IPS-18c (cell line): Measurements from ENCODE around the gene GRID2.
A peak's percentile ranks its signal among the peaks of the same experiment; 100 is the strongest.
"Not testable (repeated sequence)": the region's sequence is repeated elsewhere in the genome, so short reads cannot be mapped to it uniquely, and the experiment has no call there.

Experiments used
- H3K4me3 ChIP-seq: 2 replicates; pipeline ENCODE4 v1.7.0; 2013; ENCODE audit warnings: low read depth, mild to moderate bottlenecking, low read length, moderate library complexity; ENCODE audit not compliant: insufficient read depth
- H3K9me3 ChIP-seq: one replicate; pipeline ENCODE4 v1.6.1; 2013; ENCODE audit warnings: mild to moderate bottlenecking, low read length, moderate library complexity; ENCODE audit not compliant: control insufficient read depth, insufficient read depth

GRID2 gene

DNA sequence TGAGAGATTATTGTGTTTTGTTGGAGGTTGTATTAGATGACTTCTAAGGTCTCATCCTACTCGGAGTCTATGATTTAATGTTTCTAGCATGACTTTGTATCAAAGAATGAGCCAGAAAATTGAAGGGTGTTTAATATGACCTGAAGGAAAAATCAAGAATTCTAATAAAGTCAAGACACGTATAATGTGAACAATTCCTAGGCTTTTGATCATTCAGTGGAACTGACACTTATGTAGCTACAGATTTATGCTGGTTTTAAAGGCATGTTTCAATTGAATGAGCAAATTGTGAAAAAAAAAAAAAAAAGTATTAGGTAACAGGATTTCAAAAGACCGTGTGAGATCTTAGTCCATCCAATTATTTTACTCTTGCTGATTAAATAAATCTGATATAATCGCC lies 64.9 kb downstream of the GRID2 start:
- Histone ChIP-seq H3K9me3 (no peaks in the 10 kb centered on the region), H3K4me3 (no peak overlapping the region)

GRCh38 chr4:92381616-92382015 lies 77.8 kb downstream of the GRID2 start:
- no peaks in the 10 kb centered on the region for H3K9me3 ChIP-seq
- H3K4me3 ChIP-seq = no peak overlapping the region

DNA sequence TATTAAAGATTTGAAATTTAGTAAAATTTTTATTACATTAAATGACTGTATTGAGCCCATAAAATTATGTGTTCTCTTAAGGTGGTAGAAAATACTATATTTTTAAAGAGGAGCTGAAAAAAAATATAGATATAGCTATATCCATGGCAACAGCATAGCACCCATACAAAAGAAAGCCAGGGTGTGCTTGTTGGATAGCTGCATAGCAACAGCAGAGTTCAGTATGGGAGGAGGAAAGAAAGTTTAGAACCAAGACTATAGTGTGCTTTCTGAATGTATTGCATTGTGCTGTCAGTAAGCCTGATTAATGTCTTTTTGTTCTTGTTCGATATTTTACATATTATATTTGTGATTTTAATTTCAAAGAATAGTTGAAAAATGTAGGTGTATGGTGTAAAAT lies 78.4 kb downstream of the GRID2 start:
- no peak overlapping the region for H3K4me3 ChIP-seq
- H3K9me3 ChIP-seq = no peaks in the 10 kb centered on the region

DNA sequence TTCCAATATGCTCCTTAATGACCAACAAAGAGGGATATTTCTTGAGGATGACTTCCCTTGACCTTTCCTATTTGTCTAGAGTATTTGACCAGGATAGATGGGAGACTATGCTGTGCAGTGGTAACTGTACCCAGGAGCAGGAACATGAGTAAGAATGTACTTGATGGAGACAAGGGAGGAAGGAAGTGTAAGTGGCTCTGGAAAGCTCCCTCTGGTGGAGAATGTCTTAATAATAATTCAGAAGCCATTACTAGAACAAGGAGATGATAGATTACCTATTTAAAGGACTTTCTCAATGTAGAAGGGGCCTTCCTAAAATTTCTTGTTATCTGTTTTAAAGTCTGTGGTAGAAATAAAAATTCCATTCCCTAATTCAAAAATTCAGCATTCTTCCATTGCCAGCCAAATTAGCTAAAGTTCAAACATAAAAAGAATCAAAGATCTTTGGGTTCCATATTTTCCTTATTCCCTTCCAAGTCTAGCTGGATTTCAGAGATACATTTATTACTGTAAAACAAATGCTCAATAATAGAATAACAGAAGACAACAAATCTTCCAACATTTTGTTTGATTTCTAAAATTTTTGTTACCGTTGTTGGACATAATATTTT lies 83.8 kb downstream of the GRID2 start:
- no peaks in the 10 kb centered on the region for H3K9me3 ChIP-seq
- no peak overlapping the region for H3K4me3 ChIP-seq

GRCh38 chr4:92399032-92399431 lies 95.3 kb downstream of the GRID2 start:
- no peak overlapping the region for H3K4me3 ChIP-seq

GRCh38 chr4:92403525-92403924 lies 99.8 kb downstream of the GRID2 start:
- H3K9me3 ChIP-seq = not testable (repeated sequence)

More at GRCh38 chr4:92399032-92399431, 95.3 kb downstream of the GRID2 start:
- no peaks in the 10 kb centered on the region for H3K9me3 ChIP-seq

DNA sequence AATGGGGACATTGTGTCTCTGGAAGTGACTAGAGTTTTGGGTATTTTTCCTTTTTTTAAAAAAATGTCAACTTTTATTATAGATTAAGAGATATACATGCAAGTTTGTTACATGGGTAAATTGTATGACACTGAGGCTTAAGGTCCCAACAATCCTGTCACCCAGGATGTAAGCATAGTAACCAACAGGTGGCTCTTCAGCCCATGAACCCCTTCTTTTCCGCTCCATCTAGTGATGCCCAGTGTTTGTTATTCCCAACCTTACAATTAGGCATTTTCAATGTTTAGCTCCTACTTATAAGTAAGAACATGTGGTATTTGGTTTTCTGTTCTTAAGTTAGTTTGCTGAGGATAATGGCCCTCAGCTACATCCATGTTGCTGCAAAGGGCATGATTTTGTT lies 102.7 kb downstream of the GRID2 start:
- H3K9me3 ChIP-seq = no peaks in the 10 kb centered on the region
- no peak overlapping the region for H3K4me3 ChIP-seq

More at GRCh38 chr4:92403525-92403924, 99.8 kb downstream of the GRID2 start:
- not testable (repeated sequence) for H3K4me3 ChIP-seq

GRCh38 chr4:92421920-92422319 lies 118.2 kb downstream of the GRID2 start:
- H3K9me3 ChIP-seq = no peaks in the 10 kb centered on the region
- no peak overlapping the region for H3K4me3 ChIP-seq

DNA sequence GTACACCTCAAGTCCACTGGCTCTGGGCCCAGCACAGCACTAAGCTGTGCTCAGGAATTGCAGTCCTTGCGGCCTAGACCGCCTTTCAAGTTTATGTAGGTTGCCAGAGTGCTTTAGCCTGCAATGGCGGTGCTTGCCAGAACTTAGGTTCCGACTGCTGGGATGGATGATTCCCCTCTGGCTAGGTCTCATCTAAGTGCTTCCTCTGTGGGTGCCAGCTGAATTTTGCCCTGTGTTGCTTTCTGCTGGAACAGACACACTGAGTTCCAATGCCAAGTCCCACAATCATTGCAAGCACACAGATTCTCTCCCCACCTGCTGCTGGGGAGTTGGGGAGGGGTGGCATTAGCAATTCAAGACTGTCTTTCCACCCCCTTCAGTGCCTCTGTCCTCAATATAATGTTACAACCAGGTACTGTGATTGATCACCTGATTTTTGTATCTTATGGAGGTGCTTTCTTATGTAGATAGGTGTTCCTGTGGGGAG lies 129.5 kb downstream of the GRID2 start:
- Histone ChIP-seq H3K9me3 (no peaks in the 10 kb centered on the region), H3K4me3 (no peak overlapping the region)

DNA sequence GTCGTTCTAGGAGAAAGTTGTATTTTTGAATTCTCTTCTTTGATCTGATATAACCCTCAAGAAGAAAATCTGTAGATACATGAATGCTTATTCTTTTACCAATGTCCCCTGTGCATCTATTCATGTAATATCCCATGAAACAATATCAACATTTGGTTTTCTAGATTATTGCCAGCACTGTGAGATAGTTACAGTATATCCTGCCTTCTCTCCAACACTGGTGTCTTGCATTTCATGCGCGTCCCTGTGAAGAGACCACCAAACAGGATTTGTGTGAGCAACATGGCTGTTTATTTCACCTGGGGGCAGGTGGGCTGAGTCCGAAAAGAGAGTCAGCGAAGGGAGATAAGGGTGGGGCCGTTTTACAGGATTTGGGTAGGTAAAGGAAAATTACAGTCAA lies 135.0 kb downstream of the GRID2 start:
- H3K4me3 ChIP-seq, H3K9me3 ChIP-seq: not testable (repeated sequence)

DNA sequence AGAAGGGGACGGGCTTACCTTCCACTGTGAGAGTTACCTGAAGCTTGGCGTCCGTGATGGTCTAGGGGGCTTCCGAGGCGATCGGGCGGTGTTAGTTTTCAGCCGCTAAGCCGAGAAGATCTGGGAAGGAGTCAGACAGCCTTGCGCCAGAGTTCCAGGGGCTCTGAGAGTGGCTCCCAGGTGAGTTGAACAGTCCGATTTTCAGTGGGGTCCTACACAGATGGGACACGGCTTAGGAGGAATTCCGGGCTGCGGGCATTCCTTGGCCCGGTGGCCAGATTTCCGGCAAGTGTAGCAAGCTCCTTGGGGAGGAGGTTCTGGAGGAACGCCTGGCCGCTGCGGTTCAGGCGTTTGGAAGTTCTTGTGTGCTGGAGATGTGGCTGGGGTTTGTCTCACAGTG lies 138.4 kb downstream of the GRID2 start:
- not testable (repeated sequence) for H3K9me3 ChIP-seq
- H3K4me3 ChIP-seq = peak overlapping the region; percentile 71

- H3K9me3 ChIP-seq = not testable (repeated sequence)
- H3K4me3 ChIP-seq = peak overlapping the region; percentile 51
Observed at GRCh38 chr4:92444143-92444843, 140.5 kb downstream of the GRID2 start.

DNA sequence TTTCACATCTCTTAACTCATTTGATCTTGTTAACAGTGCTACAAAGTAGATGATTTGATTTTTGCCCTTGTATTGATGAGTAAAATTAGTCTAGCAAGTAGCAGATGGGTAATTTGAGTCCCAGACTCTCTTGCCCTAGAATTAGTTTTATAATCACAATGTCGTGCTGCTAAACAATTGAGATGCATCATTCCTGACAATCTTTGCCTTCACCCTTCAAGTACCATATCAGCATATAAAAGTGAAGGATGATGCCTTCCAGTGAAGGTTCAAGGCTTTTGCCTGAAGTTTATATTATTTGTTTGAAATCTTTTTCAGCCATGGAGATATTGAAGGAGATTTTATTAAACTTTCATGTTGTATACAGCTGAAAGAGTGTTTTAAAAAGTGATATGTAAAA lies 141.4 kb downstream of the GRID2 start:
- Histone ChIP-seq H3K4me3 (no peak overlapping the region), H3K9me3 (no peaks in the 10 kb centered on the region)

- Histone ChIP-seq H3K4me3 (no peak overlapping the region), H3K9me3 (no peaks in the 10 kb centered on the region)
Observed at GRCh38 chr4:92447255-92447905, 143.6 kb downstream of the GRID2 start.

GRCh38 chr4:92448176-92448575 lies 144.4 kb downstream of the GRID2 start:
- not testable (repeated sequence) for H3K9me3 ChIP-seq, H3K4me3 ChIP-seq

DNA sequence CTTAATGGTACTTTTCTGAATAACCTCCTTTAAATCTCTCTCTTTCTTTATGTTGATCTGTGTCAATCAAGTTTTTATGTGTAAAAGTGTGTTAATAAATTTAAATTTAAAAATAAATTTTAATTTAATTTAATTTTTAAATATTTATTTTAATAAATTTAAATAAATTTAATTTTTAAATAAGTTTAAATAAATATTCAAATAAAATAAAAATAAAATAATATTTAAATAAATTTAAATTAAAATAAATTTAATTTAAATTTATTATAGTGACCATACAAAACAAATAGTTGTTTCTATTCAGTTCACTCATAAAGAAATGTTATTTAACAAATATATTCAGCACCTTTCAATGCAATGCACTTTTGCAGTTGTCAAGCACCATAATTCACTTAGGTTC lies 146.9 kb downstream of the GRID2 start:
- no peak overlapping the region for H3K4me3 ChIP-seq
- no peaks in the 10 kb centered on the region for H3K9me3 ChIP-seq

DNA sequence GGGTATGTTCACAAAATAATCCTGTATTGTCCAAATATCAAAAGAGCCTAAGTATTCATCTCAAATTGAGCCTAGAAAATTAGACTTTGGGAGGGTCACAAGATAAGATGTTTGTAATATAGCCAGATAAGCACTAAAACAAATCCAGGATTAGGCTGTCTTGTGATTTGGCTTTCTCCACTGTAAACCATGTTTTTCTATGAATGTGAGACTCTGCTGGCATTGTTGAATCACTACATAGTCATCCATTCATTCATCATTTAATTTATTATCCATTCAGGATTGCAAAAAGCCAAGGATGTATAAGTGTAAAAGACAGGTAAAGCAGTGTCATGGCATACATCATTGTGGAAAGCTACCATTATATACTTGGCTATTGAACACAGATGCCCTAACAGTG lies 148.0 kb downstream of the GRID2 start:
- no peak overlapping the region for H3K4me3 ChIP-seq
- H3K9me3 ChIP-seq = no peaks in the 10 kb centered on the region

- H3K4me3 ChIP-seq, H3K9me3 ChIP-seq: not testable (repeated sequence)
Observed at GRCh38 chr4:92452383-92452782, 148.6 kb downstream of the GRID2 start.
